Measurements from ENCODE around the gene OSGEPL1.
"Not testable (repeated sequence)": the region's sequence is repeated elsewhere in the genome, so short reads cannot be mapped to it uniquely, and the experiment has no call there.

Gene OSGEPL1

DNA sequence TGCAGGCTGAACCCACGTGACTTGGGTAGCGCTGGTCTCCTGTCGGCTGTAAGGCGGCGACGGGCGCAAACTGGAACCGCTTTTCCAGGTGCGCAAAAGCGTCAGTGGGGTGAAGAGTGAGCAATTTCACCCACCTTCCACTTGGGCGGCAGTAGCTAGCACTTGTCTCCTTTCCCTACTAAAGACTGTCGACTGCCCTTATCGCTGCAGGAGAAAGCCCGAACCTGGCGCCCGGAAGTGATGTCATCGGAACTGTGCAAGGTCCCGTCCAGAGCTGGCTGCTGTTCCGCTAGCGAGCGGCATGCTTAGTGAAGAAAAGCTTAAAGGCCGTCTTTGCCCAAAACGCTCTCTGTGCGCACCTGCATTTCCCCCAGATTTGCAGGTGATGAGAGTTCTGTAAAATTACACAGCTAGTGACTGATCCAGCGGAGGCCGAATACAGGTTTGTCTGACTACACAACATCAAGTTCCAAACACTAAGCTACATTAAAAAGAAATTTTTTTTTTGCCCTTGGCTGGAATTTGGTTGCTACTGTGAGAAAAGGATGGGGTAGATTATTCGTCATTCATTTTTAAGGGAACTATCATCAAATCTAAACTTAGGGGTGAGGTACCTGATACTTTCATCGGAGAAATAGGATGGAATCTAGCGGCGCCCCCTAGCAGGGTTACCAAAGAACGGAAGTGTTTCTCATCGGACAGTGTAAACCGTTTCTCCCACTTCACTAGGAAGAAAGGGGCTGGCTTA, at the start of gene OSGEPL1:
OSGEPL1 (minus strand) TSS at position 242 of the 748 bp plus-strand sequence. CDS start 1,152 bp downstream, outside the sequence.
- FAIRE-seq (peak; percentile 77), DNase-seq (ENCODE audit: low spot score) (peak; percentile 87)

- FAIRE-seq (no peak), DNase-seq (ENCODE audit: low spot score) (no peak)
Measured at GRCh38 chr2:189803431-189803830, 40.8 kb upstream of the OSGEPL1 start.

DNA sequence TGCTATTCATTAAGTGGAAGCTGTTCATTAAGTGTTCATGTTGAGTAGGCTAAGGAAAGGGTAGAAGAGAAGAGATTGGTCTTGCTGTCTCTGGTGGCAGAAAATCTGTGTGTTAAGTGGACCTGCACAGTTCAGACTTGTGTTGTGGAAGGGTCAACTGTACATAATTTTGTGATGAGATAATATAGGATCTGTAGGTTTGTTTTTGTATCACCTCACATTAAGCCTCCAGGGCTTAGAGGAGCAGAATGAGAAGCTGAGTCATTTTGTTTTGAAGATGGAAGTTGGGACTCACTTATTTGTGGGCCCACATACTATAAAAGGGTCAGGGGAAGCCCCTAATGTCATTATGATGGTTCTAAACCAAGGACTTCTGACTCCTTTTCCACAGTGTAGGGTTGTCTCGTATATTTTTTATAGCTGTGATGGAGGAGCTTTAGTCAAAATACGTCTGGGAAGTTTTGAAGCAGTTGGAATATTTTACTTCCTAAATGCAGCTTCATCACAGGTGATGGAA, 39.9 kb upstream of the OSGEPL1 start:
- FAIRE-seq = no peak
- DNase-seq (ENCODE audit: low spot score) = no peak

DNA sequence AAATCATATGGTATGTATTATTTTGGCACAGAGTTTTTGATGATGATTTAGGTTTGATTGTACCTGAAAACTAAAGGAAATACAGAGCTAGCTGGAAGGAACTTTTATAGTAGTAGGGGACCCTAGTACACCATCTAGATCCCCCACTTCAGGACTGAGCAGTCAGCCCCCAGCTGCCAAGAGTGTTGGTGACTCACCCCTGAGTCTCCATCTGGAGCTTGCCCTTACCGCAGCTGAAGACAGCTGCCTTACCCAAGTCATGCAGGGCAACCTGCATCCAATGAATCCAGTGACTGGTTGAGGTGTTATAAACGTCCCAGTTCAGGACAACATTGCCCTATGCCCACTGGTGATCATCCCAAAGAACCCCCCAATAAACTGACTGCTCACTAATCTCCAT, 36.9 kb upstream of the OSGEPL1 start:
- DNase-seq (ENCODE audit: low spot score) (peak; percentile 22), FAIRE-seq (no peak)

- no peak for FAIRE-seq
- DNase-seq (ENCODE audit: low spot score) = no peak
Measured at GRCh38 chr2:189799030-189799331, 36.4 kb upstream of the OSGEPL1 start.

DNA sequence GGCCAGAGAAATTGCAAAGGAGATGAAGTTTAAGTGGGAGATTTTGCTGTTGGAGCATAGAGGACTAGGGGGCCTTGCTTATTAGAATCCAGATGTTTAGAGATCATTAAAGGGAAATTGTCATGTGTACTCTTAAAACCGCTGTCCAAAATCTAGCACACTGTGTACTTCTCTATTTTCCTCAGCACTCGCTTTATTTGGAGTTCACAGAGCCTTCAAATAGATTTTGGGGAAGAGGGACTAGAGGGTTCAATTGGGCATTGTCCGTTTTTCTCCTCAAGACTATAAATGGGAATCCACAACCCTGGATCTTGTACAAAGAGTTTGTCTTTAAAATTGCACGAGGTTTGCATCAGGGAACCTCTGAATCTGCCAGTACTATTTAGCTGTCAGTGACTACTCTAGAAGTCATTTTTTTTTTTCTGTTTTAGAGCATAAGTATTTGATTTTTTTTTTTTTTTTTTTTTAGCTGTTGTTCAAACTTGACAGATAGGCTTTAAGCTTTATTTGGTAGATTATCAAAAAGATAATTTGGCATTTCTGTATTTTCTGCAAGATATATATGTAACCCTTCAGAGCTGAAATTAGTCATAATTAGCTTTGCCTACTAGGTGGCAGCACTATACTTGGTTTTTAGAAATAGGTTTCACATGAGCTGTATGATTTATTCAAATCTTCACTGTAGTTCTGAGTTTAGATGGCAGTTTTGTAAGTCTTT, 35.9 kb upstream of the OSGEPL1 start:
- no peak for FAIRE-seq
- DNase-seq (ENCODE audit: low spot score) = peak; percentile 10

GRCh38 chr2:189797902-189798301, 35.3 kb upstream of the OSGEPL1 start:
- no peak for FAIRE-seq

DNA sequence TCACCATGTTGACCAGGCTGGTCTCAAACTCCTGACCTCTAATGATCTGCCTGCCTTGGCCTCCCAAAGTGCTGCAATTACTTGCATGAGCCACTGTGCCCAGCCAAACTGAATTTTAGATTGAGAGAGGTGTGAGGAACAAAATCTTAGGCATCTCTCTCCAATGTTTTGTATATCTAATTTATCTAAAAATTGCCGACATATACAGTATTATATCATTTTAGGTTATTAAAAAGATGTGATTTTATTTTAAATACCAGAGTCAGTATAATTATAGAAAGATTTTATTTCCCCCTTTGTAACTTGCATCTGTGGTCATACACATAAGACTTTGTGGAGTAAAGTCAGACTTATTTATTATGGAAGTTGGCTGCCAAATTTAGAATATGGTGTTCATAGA, 31.7 kb upstream of the OSGEPL1 start:
- DNase-seq (ENCODE audit: low spot score) = no peak
- no peak for FAIRE-seq

More at GRCh38 chr2:189797902-189798301, 35.3 kb upstream of the OSGEPL1 start:
- DNase-seq (ENCODE audit: low spot score) = no peak

DNA sequence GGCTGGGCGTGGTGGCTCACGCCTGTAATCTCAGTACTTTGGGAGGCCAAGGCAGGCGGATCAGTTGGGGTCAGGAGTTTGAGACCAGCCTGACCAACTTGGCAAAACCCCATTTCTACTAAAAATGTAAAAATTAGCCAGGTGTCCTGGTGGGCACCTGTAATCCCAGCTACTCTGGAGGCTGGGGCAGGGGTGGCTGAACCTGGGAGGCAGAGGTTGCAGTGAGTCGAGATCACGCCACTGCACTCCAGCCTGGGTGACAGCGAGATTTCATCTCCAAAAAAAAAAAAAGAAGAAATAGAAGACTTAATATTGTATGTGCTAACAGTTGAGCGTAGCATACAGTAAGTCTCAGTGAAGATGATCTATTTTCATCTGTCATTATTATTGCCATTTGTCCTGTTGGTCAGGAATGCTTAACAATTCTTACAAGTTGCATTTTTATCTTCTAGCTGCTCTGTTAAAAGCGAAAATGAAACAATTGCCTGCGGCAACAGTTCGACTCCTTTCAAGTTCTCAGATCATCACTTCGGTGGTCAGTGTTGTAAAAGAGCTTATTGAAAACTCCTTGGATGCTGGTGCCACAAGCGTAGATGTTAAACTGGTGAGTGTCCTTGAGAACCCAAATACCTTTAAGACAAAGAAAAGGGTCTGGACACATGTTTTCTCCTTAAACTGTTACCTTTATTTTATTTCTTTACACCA, 28.9 kb upstream of the OSGEPL1 start:
- DNase-seq (ENCODE audit: low spot score) (no peak), FAIRE-seq (no peak)

GRCh38 chr2:189783927-189784867, 21.6 kb upstream of the OSGEPL1 start, which contains the start of the genes ORMDL1 and PMS1:
TSS of gene ORMDL1 (minus strand) at chr2:189784339. CDS start at chr2:189782595, 1,744 bp downstream.
TSS of gene PMS1 (plus strand) at chr2:189784450. CDS start at chr2:189791810, 7,360 bp downstream.
- FAIRE-seq (peak; percentile 97), DNase-seq (ENCODE audit: low spot score) (peak; percentile 97)

DNA sequence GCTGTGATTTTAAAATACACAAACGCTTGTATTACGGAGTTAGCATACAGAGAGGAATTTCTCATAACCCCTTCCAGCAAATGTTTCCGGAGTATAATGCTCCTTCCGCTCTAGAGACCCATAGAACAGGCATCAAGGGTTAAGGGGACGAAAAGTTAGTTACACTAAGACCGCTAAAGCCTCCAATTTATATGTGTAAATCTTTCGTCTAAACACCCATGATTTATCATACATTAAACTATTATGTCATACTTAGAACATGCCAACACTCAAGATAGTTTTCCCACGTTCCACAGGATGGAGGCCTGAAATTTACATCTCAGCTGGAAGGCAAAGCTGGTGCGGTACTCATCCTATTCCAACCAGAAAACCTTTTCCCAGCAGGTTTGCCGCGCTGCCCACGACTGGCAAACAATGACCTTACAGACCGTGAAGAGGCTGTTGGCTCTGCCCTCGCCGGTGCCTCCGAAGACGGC, 20.9 kb upstream of the OSGEPL1 start:
- FAIRE-seq (no peak), DNase-seq (ENCODE audit: low spot score) (peak; percentile 16)

DNA sequence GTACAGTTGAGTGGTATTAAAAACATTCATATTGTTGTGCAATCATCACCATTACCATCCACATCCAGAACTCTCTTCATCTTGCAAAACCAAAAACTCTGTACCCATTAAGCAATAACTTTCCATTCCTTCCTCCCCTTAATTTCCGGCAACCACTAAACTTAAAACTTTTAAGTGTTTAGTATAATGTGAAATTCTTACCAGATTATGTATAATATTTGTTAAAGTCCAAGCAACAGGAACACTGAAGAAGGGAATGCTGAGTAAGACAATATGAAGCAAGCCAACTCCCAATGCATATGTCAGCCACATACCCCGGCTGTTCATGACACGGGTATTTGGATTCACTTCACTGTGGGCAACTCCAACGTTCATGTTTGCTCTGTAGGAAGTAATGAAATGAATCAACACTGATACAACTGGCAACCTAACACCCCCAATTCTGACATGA, 19.7 kb upstream of the OSGEPL1 start:
- no peak for FAIRE-seq
- DNase-seq (ENCODE audit: low spot score) = no peak

- FAIRE-seq (no peak), DNase-seq (ENCODE audit: low spot score) (no peak)
Measured at GRCh38 chr2:189772212-189772611, 9.6 kb upstream of the OSGEPL1 start.

GRCh38 chr2:189770590-189771322, 8.2 kb upstream of the OSGEPL1 start:
- no peak for DNase-seq (ENCODE audit: low spot score)

DNA sequence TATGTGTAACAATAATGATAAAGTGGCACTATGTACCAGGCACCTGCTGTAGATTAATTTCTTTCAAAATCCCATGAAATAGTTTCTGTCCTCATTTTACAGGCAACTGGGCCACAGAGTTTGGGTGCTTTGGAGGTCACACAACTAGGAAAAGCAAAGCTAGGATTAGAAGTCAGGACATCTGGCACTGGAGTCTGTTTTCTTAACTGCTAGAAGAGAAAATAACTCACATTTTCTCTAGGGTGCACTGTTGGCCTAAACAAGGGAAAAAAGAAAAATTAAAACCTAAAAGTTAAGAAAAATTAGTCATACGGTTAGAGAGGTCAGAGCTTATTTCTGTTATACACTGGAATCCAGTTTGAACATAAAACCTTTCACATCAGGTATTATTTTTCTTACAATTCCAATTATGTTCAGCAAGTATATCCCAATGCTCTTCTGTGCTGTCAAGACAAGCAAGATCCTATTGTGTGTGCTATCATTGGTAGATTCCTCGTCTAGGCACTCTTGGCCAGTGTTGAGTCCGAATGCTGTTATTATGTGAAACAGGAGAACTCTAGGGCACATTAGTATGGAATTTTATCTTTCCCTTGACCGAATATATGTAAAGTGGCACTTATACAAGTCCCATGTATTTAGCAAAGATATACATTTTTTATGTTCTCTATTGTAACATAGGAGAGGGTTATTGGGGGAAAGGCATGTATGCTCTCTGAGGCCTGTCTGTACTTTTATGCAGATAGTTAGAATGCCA, 1.5 kb upstream of the OSGEPL1 start:
- DNase-seq (ENCODE audit: low spot score) = no peak

More at GRCh38 chr2:189770590-189771322, 8.2 kb upstream of the OSGEPL1 start:
- FAIRE-seq = no peak

GRCh38 chr2:189762229-189762550, 402 bp downstream of the OSGEPL1 start:
- FAIRE-seq (no peak), DNase-seq (ENCODE audit: low spot score) (no peak)

More for the DNA sequence above, 1.5 kb upstream of the OSGEPL1 start:
- FAIRE-seq = no peak

GRCh38 chr2:189760154-189760553, 2.4 kb downstream of the OSGEPL1 start:
- not testable (repeated sequence) for DNase-seq (ENCODE audit: low spot score); FAIRE-seq

- FAIRE-seq = no peak
- DNase-seq (ENCODE audit: low spot score) = no peak
Measured at GRCh38 chr2:189756311-189756952, 6.2 kb downstream of the OSGEPL1 start.
